OCI-LY7 (cell line): ENCODE results near the gene NOL12. TPM values are rescaled to one million over a fixed set of nuclear protein-coding genes. Genes with fewer than 3 reads are reported as not detected.

Experiments used
- BruUV-seq: library from RNA; stranded (reverse); fragments of 400-500 nt; replicated peaks from 2 replicates; lab custom pipeline; 2021; lab: Mats Ljungman, UMichigan
- CTCF ChIA-PET: fragments of 300-600 bp; sonication (Branson Sonifier 250); formaldehyde crosslinking; loops from one replicate; lab custom pipeline; 2022; ENCODE audit warnings: antibody characterized with exemption; ENCODE audit not compliant: unreplicated experiment; lab: Charles Lee
- POLR2A ChIA-PET: fragments of 300-600 bp; sonication (Branson Sonifier 250); formaldehyde crosslinking; loops from one replicate; lab custom pipeline; 2022; ENCODE audit warnings: antibody characterized with exemption; lab: Charles Lee
- DNase-seq: peaks from one replicate; pipeline ENCODE4 v3.0.0-alpha.2; 2015; ENCODE audit warnings: low spot score
- H2AFZ ChIP-seq: fragments of 200-600 bp; sonication (generic), shearing (Covaris generic); 2 replicates; pipeline ENCODE4 v1.6.1; 2014; ENCODE audit warnings: mild to moderate bottlenecking, antibody characterized with exemption, low read length, moderate library complexity
- H3K27ac ChIP-seq: fragments of 200-600 bp; sonication (generic); 2 replicates; pipeline ENCODE4 v1.5.1; 2014; ENCODE audit warnings: mixed run types, low read depth, mild to moderate bottlenecking, moderate library complexity, low read length, inconsistent platforms; ENCODE audit not compliant: poor library complexity, severe bottlenecking
- H3K36me3 ChIP-seq: fragments of 200-600 bp; sonication (generic); 2 replicates; pipeline ENCODE4 v1.6.1; 2014; ENCODE audit warnings: mild to moderate bottlenecking, antibody characterized with exemption, low read length, moderate library complexity, mixed read lengths; ENCODE audit not compliant: insufficient read depth
- H3K4me1 ChIP-seq: fragments of 200-600 bp; sonication (generic); 2 replicates; pipeline ENCODE4 v1.5.1; 2014; ENCODE audit warnings: mild to moderate bottlenecking, low read length; ENCODE audit not compliant: insufficient read depth, poor library complexity, severe bottlenecking
- H3K4me2 ChIP-seq: fragments of 200-600 bp; sonication (generic); 2 replicates; pipeline ENCODE4 v1.6.1; 2014; ENCODE audit warnings: mild to moderate bottlenecking, low read length
- H3K4me3 ChIP-seq: fragments of 200-600 bp; sonication (generic); 2 replicates; pipeline ENCODE4 v1.5.1; 2014; ENCODE audit warnings: mild to moderate bottlenecking, low read depth, low read length; ENCODE audit not compliant: poor library complexity, severe bottlenecking
- H3K79me2 ChIP-seq: fragments of 200-600 bp; sonication (generic); 2 replicates; pipeline ENCODE4 v1.6.1; 2016; ENCODE audit warnings: low read depth, mild to moderate bottlenecking, low read length, moderate library complexity, mixed read lengths; ENCODE audit not compliant: insufficient read depth
- H3K9me2 ChIP-seq: fragments of 200-600 bp; sonication (generic); 2 replicates; pipeline ENCODE4 v1.6.1; 2016; ENCODE audit warnings: mild to moderate bottlenecking, low read length, mixed read lengths; ENCODE audit not compliant: insufficient read depth
- H3K9me3 ChIP-seq: fragments of 200-600 bp; sonication (generic); 2 replicates; pipeline ENCODE4 v1.6.1; 2014; ENCODE audit warnings: mild to moderate bottlenecking, mixed run types, low read length, mixed read lengths
- H4K20me1 ChIP-seq: fragments of 200-600 bp; sonication (generic); 2 replicates; pipeline ENCODE4 v1.6.1; 2014; ENCODE audit warnings: mild to moderate bottlenecking, antibody characterized with exemption, low read length, moderate library complexity, mixed read lengths; ENCODE audit not compliant: insufficient read depth
- EZH2phosphoT487 ChIP-seq: fragments of 200-600 bp; sonication (generic); IDR thresholded peaks from 2 replicates; pipeline ENCODE4 v1.6.1; 2018; ENCODE audit warnings: low read depth, borderline replicate concordance, mild to moderate bottlenecking, mixed run types, antibody characterized with exemption, low read length, moderate library complexity, mixed read lengths
- intact Hi-C: fragments of 100-400 bp; cut with micrococcal nuclease; formaldehyde crosslinking; loops from one replicate; pipeline ENCODE4 v1.10.0; 2022; ENCODE audit not compliant: unreplicated experiment
- total RNA-seq, 2 experiments: library from RNA; depleted of rRNA in 1 of 2; stranded (reverse); fragments of >200 nt in 1 of 2; shearing (Covaris generic) in 1 of 2; gene quantifications; 2 replicates each; pipeline ENCODE4 v1.2.3, GENCODE V29; 2014 to 2022
- TF ChIP-seq, protein P1 (sequence below): fragments of 200-600 bp; sonication (generic); conservative IDR thresholded peaks from 2 replicates; pipeline ENCODE4 v1.5.1; 2014; ENCODE audit warnings: mild to moderate bottlenecking, antibody characterized with exemption, low read length, moderate library complexity, mixed read lengths

NOL12 gene
- total RNA-seq, 2 experiments from 2014 or later = 62.3 to 64.6 TPM

DNA sequence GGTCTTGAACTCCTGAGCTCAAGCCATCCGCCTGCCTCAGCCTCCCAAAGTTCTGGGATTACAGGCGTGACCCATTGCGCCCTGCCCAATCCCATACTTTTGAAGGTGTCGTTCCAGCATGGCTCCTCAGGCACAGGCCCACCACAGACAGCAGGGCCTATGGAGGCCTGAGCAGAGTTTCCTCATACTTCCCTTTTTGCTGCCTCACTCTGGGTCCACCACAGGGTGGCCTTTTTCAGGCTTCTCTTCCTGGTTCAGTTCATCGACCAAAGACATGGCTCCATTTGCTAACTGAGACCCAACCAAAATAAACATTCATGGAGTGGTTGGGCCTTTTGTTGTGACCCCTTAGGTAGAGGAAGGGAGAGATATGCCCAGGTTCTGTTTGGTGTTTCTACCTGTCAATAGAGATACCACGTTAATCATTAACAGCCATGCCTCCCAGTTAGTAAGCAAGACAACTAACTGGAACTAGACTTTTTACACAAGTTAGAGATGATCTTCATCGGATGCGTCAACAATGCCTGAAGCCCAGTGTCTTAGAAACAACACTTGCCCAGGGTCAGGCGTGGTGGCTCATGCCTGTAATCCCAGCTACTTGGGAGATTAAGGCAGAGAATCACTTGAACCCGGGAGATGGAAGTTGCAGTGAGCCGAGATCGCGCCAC, 45.8 kb downstream of the NOL12 start:
- intact Hi-C loops = no loop called here
- H4K20me1 ChIP-seq = no peaks in the 10 kb centered on the region
- no peaks in the 10 kb centered on the region for H3K79me2 ChIP-seq
- no peak overlapping the region for H3K4me3 ChIP-seq
- H3K27ac ChIP-seq = no peak overlapping the region
- no peaks in the 10 kb centered on the region for H3K4me1 ChIP-seq
- BruUV-seq = no TSS peak
- no peaks in the 10 kb centered on the region for H3K36me3 ChIP-seq
- no peaks in the 10 kb centered on the region for H3K9me2 ChIP-seq
- DNase-seq = peak; percentile 31
- TF ChIP-seq EZH2phosphoT487 = no peak
- TF ChIP-seq, protein P1, sequence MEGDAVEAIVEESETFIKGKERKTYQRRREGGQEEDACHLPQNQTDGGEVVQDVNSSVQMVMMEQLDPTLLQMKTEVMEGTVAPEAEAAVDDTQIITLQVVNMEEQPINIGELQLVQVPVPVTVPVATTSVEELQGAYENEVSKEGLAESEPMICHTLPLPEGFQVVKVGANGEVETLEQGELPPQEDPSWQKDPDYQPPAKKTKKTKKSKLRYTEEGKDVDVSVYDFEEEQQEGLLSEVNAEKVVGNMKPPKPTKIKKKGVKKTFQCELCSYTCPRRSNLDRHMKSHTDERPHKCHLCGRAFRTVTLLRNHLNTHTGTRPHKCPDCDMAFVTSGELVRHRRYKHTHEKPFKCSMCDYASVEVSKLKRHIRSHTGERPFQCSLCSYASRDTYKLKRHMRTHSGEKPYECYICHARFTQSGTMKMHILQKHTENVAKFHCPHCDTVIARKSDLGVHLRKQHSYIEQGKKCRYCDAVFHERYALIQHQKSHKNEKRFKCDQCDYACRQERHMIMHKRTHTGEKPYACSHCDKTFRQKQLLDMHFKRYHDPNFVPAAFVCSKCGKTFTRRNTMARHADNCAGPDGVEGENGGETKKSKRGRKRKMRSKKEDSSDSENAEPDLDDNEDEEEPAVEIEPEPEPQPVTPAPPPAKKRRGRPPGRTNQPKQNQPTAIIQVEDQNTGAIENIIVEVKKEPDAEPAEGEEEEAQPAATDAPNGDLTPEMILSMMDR = peak; percentile 42
- ChIA-PET CTCF (no interaction called here), POLR2A (no interaction called here)
- no peak overlapping the region for H2AFZ ChIP-seq
- no peak overlapping the region for H3K4me2 ChIP-seq
- H3K9me3 ChIP-seq = no peaks in the 10 kb centered on the region

DNA sequence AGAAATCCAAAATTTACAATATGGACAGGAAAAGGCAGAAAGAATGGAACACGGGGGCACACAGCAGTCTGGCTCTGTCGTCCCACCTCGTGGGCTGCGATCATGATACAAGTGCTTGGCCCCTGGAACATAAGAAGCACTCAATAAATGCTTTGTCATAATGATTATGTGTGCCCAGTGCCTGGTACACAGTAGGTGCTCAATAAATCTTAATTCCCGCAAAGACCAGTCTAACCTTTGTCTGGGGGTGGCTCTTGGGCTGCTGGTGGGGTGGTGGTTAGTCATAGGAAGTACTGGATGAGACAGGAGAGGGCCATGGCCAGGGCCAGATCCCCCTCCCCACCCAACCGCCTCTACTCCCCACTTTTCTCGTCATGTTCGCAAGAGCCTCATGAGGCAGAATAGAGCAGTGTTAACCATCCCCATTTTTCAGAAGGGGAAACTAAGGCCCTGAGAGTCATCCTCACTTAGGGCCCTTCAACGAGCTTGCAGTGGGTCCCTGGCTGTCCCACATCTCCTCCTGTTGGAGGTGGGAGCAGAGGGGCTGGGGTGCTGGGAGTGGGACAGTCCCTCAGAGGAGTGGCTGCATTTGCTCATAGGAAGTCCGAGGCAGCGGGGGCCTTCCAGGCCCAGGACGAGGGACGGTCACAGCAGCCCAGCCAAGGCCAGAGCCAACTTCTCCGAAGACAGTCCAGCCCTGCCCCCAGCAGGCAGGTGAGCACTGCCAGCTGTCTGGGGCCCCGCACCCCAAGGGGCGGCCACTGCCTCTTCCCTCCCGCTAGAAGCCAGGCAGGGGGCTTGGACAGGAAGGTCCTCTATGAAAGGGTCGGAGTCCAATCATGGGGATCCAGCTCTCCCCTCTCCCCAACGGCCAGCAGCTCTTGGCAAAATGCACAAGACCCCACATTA, 46.8 kb downstream of the NOL12 start:
- no peak for DNase-seq
- Histone ChIP-seq H3K9me2 (no peaks in the 10 kb centered on the region), H3K4me1 (no peaks in the 10 kb centered on the region), H3K4me2 (no peak overlapping the region), H3K9me3 (no peaks in the 10 kb centered on the region), H3K4me3 (no peak overlapping the region), H3K79me2 (no peaks in the 10 kb centered on the region), H3K27ac (no peak overlapping the region), H3K36me3 (no peaks in the 10 kb centered on the region), H4K20me1 (no peaks in the 10 kb centered on the region), H2AFZ (no peak overlapping the region)
- no TSS peak for BruUV-seq
- ChIA-PET POLR2A (no interaction called here), CTCF (no interaction called here)
- TF ChIP-seq EZH2phosphoT487 = no peak
- TF ChIP-seq, protein P1 = no peak
- intact Hi-C loops = no loop called here
